Measurements from ENCODE around the gene TRPM3. TPM values are rescaled to one million over a fixed set of nuclear protein-coding genes. Genes with fewer than 3 reads are reported as not detected.

The TRPM3 gene
- total RNA-seq, 1 donor from 2014 or later: 0.25 TPM

GRCh38 chr9:70817311-70817710, 304.1 kb downstream of the TRPM3 start:
- no peaks in the 10 kb centered on the region for H3K27me3 ChIP-seq
- no peak overlapping the region for H3K4me3 ChIP-seq
- TF ChIP-seq CTCF (IDR thresholded peaks at IDR 0.05): no peak
- no peak for TF ChIP-seq POLR2A (IDR thresholded peaks at IDR 0.05)
- TF ChIP-seq POLR2AphosphoS5 (IDR thresholded peaks at IDR 0.05; ENCODE audit: insufficient read depth in 1 of 2, low read depth in 1 of 2): no peak
- DNase-seq (ENCODE audit: extremely low spot score in 2 of 2): no peak
- no peaks in the 10 kb centered on the region for H3K36me3 ChIP-seq
- H3K4me1 ChIP-seq: no peaks in the 10 kb centered on the region
- intact Hi-C loops (cut with DNase I): no loop called here
- H3K9me3 ChIP-seq: no peaks in the 10 kb centered on the region
- no peak overlapping the region for H3K27ac ChIP-seq

- intact Hi-C loops (cut with DNase I): no loop called here
- Histone ChIP-seq H3K27ac (no peak overlapping the region), H3K9me3 (no peaks in the 10 kb centered on the region)
Observed at GRCh38 chr9:70816891-70817290, 304.5 kb downstream of the TRPM3 start.

GRCh38 chr9:70816316-70816715, 305.1 kb downstream of the TRPM3 start:
- no peak for DNase-seq (ENCODE audit: extremely low spot score in 2 of 2)
- H3K4me1 ChIP-seq: no peaks in the 10 kb centered on the region
- intact Hi-C loops (cut with DNase I): no loop called here

More at GRCh38 chr9:70816891-70817290, 304.5 kb downstream of the TRPM3 start:
- H3K4me3 ChIP-seq: no peak overlapping the region
- H3K4me1 ChIP-seq: no peaks in the 10 kb centered on the region
- H3K27me3 ChIP-seq: no peaks in the 10 kb centered on the region
- H3K36me3 ChIP-seq: no peaks in the 10 kb centered on the region
- TF ChIP-seq CTCF (IDR thresholded peaks at IDR 0.05): no peak
- DNase-seq (ENCODE audit: extremely low spot score in 2 of 2): no peak

GRCh38 chr9:70814597-70814996, 306.8 kb downstream of the TRPM3 start:
- TF ChIP-seq POLR2AphosphoS5 (IDR thresholded peaks at IDR 0.05; ENCODE audit: insufficient read depth in 1 of 2, low read depth in 1 of 2): no peak
- no peak for TF ChIP-seq POLR2A (IDR thresholded peaks at IDR 0.05)
- TF ChIP-seq CTCF (IDR thresholded peaks at IDR 0.05): no peak

More at GRCh38 chr9:70816316-70816715, 305.1 kb downstream of the TRPM3 start:
- TF ChIP-seq CTCF (IDR thresholded peaks at IDR 0.05) (no peak), POLR2AphosphoS5 (IDR thresholded peaks at IDR 0.05; ENCODE audit: insufficient read depth in 1 of 2, low read depth in 1 of 2) (no peak), POLR2A (IDR thresholded peaks at IDR 0.05) (no peak)
- H3K27me3 ChIP-seq: no peaks in the 10 kb centered on the region
- no peak overlapping the region for H3K27ac ChIP-seq
- H3K36me3 ChIP-seq: no peaks in the 10 kb centered on the region
- H3K4me3 ChIP-seq: no peak overlapping the region
- no peaks in the 10 kb centered on the region for H3K9me3 ChIP-seq

GRCh38 chr9:70813141-70813540, 308.3 kb downstream of the TRPM3 start:
- Histone ChIP-seq H3K9me3 (no peaks in the 10 kb centered on the region), H3K27me3 (no peaks in the 10 kb centered on the region)
- intact Hi-C loops (cut with DNase I): no loop called here

More at GRCh38 chr9:70814597-70814996, 306.8 kb downstream of the TRPM3 start:
- Histone ChIP-seq H3K4me1 (no peaks in the 10 kb centered on the region), H3K4me3 (no peak overlapping the region), H3K27me3 (no peaks in the 10 kb centered on the region), H3K36me3 (no peaks in the 10 kb centered on the region), H3K27ac (no peak overlapping the region), H3K9me3 (no peaks in the 10 kb centered on the region)
- no peak for DNase-seq (ENCODE audit: extremely low spot score in 2 of 2)
- intact Hi-C loops (cut with DNase I): no loop called here

More at GRCh38 chr9:70813141-70813540, 308.3 kb downstream of the TRPM3 start:
- no peak for DNase-seq (ENCODE audit: extremely low spot score in 2 of 2)
- Histone ChIP-seq H3K36me3 (no peaks in the 10 kb centered on the region), H3K4me1 (no peaks in the 10 kb centered on the region), H3K27ac (no peak overlapping the region), H3K4me3 (no peak overlapping the region)
- TF ChIP-seq POLR2AphosphoS5 (IDR thresholded peaks at IDR 0.05; ENCODE audit: insufficient read depth in 1 of 2, low read depth in 1 of 2) (no peak), POLR2A (IDR thresholded peaks at IDR 0.05) (no peak), CTCF (IDR thresholded peaks at IDR 0.05) (no peak)

Measured in vagina (tissue), 2 donors.